GM23338 (cell line): ENCODE data around the gene UBR2.

Experiments
- CREB1 ChIP-seq: fragments of 250-450 bp; sonication (Bioruptor Pico); IDR thresholded peaks from 2 replicates; pipeline ENCODE4 v1.5.0; 2020; ENCODE audit warnings: low read depth, mild to moderate bottlenecking, moderate library complexity
- EZH2 ChIP-seq: fragments of 200-600 bp; sonication (generic); IDR thresholded peaks from one replicate; pipeline ENCODE4 v1.8.0; 2017; ENCODE audit warnings: antibody characterized with exemption, mild to moderate bottlenecking, low read depth; ENCODE audit not compliant: unreplicated experiment
- EZH2phosphoT487 ChIP-seq: fragments of 200-600 bp; sonication (generic); IDR thresholded peaks from one replicate; pipeline ENCODE4 v1.8.1; 2018; ENCODE audit warnings: antibody characterized with exemption; ENCODE audit not compliant: unreplicated experiment
- JUNB ChIP-seq: IDR thresholded peaks from one replicate; pipeline ENCODE4 v1.6.1; 2016; ENCODE audit warnings: antibody characterized with exemption; ENCODE audit not compliant: unreplicated experiment
- POLR2AphosphoS5 ChIP-seq: IDR thresholded peaks from 2 replicates; pipeline ENCODE4 v1.6.1; 2016; ENCODE audit warnings: antibody characterized with exemption, low read depth
- TF ChIP-seq, protein P1 (sequence below), 2 experiments: fragments of 200-600 bp in 1 of 2; sonication (generic) in 1 of 2; conservative IDR thresholded peaks; 2 replicates each; pipeline versions ENCODE4 v1.5.1 to v1.6.1; 2016 to 2017; ENCODE audit warnings: antibody characterized with exemption in 2 of 2, low read depth in 2 of 2, mild to moderate bottlenecking in 2 of 2, moderate library complexity in 1 of 2
- TF ChIP-seq, protein P2 (sequence below): fragments of 250-450 bp; sonication (Bioruptor Pico); IDR thresholded peaks from 2 replicates; pipeline ENCODE4 v1.5.0; 2020; ENCODE audit warnings: mild to moderate bottlenecking, moderate library complexity
- TF ChIP-seq, protein P3 (sequence below): IDR thresholded peaks from one replicate; pipeline ENCODE4 v1.6.1; 2018; ENCODE audit warnings: antibody characterized with exemption; ENCODE audit not compliant: unreplicated experiment
- TF ChIP-seq, protein P4 (sequence below): IDR thresholded peaks from 2 replicates; pipeline ENCODE4 v1.6.1; 2016; ENCODE audit warnings: antibody characterized with exemption

DNA sequence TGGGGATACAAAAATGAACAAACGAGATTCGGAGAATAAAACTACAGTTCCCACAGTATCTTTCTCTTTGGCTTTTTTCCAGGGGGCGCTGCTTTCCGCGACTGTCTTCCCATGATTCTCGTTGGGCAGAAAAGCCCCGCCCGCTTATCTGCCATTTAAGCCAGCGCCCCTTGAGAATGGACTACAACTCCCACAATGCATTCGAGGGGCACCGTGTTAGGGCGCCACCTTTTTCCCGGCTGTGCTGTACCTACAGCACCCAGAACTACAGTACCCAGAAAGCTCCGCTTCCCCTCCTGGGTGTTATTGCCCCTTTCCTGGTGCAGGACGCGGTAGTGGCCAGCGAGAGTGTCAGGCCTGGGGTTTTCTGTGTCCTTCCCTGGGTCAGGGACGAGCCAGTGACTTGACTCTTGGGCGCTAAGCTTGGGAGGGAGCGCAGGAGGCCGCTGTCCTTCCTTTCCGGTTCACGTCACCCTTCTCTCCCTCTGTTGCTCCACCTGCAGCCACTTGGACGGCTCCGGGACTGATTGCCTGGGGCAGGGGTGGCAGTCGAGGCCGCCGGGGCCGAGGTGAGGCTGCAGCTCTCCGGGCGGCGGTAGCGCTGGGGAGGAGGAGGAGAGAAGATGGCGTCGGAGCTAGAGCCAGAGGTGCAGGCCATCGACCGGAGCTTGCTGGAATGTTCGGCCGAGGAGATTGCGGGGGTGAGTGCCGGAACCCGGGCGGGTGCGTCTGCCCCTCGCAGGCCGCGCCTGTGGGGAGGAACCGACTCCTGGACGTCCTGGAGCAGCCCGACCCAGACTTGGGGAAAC lies at the start of gene UBR2:
- TF ChIP-seq POLR2AphosphoS5 (peak; percentile 99), EZH2 (no peak), EZH2phosphoT487 (no peak), CREB1 (CRISPR knock-in tag) (peak; percentile 88), JUNB (no peak)
- TF ChIP-seq, protein P1, sequence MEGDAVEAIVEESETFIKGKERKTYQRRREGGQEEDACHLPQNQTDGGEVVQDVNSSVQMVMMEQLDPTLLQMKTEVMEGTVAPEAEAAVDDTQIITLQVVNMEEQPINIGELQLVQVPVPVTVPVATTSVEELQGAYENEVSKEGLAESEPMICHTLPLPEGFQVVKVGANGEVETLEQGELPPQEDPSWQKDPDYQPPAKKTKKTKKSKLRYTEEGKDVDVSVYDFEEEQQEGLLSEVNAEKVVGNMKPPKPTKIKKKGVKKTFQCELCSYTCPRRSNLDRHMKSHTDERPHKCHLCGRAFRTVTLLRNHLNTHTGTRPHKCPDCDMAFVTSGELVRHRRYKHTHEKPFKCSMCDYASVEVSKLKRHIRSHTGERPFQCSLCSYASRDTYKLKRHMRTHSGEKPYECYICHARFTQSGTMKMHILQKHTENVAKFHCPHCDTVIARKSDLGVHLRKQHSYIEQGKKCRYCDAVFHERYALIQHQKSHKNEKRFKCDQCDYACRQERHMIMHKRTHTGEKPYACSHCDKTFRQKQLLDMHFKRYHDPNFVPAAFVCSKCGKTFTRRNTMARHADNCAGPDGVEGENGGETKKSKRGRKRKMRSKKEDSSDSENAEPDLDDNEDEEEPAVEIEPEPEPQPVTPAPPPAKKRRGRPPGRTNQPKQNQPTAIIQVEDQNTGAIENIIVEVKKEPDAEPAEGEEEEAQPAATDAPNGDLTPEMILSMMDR (conservative IDR thresholded peaks at IDR 0.05; ENCODE audit: low read depth in 2 of 2): peak; percentile 51 to 56
- TF ChIP-seq, protein P2, sequence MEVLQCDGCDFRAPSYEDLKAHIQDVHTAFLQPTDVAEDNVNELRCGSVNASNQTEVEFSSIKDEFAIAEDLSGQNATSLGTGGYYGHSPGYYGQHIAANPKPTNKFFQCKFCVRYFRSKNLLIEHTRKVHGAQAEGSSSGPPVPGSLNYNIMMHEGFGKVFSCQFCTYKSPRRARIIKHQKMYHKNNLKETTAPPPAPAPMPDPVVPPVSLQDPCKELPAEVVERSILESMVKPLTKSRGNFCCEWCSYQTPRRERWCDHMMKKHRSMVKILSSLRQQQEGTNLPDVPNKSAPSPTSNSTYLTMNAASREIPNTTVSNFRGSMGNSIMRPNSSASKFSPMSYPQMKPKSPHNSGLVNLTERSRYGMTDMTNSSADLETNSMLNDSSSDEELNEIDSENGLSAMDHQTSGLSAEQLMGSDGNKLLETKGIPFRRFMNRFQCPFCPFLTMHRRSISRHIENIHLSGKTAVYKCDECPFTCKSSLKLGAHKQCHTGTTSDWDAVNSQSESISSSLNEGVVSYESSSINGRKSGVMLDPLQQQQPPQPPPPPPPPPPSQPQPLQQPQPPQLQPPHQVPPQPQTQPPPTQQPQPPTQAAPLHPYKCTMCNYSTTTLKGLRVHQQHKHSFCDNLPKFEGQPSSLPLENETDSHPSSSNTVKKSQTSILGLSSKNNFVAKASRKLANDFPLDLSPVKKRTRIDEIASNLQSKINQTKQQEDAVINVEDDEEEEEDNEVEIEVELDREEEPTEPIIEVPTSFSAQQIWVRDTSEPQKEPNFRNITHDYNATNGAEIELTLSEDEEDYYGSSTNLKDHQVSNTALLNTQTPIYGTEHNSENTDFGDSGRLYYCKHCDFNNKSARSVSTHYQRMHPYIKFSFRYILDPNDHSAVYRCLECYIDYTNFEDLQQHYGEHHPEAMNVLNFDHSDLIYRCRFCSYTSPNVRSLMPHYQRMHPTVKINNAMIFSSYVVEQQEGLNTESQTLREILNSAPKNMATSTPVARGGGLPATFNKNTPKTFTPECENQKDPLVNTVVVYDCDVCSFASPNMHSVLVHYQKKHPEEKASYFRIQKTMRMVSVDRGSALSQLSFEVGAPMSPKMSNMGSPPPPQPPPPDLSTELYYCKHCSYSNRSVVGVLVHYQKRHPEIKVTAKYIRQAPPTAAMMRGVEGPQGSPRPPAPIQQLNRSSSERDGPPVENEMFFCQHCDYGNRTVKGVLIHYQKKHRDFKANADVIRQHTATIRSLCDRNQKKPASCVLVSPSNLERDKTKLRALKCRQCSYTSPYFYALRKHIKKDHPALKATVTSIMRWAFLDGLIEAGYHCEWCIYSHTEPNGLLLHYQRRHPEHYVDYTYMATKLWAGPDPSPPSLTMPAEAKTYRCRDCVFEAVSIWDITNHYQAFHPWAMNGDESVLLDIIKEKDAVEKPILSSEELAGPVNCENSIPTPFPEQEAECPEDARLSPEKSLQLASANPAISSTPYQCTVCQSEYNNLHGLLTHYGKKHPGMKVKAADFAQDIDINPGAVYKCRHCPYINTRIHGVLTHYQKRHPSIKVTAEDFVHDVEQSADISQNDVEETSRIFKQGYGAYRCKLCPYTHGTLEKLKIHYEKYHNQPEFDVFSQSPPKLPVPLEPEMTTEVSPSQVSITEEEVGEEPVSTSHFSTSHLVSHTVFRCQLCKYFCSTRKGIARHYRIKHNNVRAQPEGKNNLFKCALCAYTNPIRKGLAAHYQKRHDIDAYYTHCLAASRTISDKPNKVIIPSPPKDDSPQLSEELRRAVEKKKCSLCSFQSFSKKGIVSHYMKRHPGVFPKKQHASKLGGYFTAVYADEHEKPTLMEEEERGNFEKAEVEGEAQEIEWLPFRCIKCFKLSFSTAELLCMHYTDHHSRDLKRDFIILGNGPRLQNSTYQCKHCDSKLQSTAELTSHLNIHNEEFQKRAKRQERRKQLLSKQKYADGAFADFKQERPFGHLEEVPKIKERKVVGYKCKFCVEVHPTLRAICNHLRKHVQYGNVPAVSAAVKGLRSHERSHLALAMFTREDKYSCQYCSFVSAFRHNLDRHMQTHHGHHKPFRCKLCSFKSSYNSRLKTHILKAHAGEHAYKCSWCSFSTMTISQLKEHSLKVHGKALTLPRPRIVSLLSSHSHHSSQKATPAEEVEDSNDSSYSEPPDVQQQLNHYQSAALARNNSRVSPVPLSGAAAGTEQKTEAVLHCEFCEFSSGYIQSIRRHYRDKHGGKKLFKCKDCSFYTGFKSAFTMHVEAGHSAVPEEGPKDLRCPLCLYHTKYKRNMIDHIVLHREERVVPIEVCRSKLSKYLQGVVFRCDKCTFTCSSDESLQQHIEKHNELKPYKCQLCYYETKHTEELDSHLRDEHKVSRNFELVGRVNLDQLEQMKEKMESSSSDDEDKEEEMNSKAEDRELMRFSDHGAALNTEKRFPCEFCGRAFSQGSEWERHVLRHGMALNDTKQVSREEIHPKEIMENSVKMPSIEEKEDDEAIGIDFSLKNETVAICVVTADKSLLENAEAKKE: no peak
- TF ChIP-seq, protein P3, sequence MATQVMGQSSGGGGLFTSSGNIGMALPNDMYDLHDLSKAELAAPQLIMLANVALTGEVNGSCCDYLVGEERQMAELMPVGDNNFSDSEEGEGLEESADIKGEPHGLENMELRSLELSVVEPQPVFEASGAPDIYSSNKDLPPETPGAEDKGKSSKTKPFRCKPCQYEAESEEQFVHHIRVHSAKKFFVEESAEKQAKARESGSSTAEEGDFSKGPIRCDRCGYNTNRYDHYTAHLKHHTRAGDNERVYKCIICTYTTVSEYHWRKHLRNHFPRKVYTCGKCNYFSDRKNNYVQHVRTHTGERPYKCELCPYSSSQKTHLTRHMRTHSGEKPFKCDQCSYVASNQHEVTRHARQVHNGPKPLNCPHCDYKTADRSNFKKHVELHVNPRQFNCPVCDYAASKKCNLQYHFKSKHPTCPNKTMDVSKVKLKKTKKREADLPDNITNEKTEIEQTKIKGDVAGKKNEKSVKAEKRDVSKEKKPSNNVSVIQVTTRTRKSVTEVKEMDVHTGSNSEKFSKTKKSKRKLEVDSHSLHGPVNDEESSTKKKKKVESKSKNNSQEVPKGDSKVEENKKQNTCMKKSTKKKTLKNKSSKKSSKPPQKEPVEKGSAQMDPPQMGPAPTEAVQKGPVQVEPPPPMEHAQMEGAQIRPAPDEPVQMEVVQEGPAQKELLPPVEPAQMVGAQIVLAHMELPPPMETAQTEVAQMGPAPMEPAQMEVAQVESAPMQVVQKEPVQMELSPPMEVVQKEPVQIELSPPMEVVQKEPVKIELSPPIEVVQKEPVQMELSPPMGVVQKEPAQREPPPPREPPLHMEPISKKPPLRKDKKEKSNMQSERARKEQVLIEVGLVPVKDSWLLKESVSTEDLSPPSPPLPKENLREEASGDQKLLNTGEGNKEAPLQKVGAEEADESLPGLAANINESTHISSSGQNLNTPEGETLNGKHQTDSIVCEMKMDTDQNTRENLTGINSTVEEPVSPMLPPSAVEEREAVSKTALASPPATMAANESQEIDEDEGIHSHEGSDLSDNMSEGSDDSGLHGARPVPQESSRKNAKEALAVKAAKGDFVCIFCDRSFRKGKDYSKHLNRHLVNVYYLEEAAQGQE: no peak
- TF ChIP-seq, protein P4, sequence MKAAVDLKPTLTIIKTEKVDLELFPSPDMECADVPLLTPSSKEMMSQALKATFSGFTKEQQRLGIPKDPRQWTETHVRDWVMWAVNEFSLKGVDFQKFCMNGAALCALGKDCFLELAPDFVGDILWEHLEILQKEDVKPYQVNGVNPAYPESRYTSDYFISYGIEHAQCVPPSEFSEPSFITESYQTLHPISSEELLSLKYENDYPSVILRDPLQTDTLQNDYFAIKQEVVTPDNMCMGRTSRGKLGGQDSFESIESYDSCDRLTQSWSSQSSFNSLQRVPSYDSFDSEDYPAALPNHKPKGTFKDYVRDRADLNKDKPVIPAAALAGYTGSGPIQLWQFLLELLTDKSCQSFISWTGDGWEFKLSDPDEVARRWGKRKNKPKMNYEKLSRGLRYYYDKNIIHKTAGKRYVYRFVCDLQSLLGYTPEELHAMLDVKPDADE: peak; percentile 100
